NAMALWA (cell line): Measurements from ENCODE around the gene PEX3.

Experiments used
- DNase-seq: peaks from one replicate; pipeline ENCODE4 v3.0.0-alpha.2; 2015; ENCODE audit warnings: low spot score

The PEX3 gene

GRCh38 chr6:143539106-143539505 is 88.5 kb downstream of the PEX3 start:
- no peak for DNase-seq

- DNase-seq: no peak
Observed at GRCh38 chr6:143539734-143540133, 89.1 kb downstream of the PEX3 start.

- no peak for DNase-seq
Observed at GRCh38 chr6:143540192-143540591, 89.6 kb downstream of the PEX3 start.
